Activated B cell treated with CpG ODN at 0.5 μM for 24 hours (primary cell): ENCODE measurements around the gene PARS2. TPM values are rescaled to one million over a fixed set of nuclear protein-coding genes. Genes with fewer than 3 reads are reported as not detected.

Experiments
- ATAC-seq: fragments of 200-7000 bp; cut with Tn5 transposase; one replicate; pipeline ENCODE4 v1.10.0; 2021; ENCODE audit warnings: low read depth, mild to moderate bottlenecking, moderate library complexity
- CTCF ChIA-PET: fragments of 350-600 bp; sonication (Branson Sonifier 250); formaldehyde crosslinking; loops from one replicate; lab custom pipeline; 2021; ENCODE audit warnings: antibody characterized with exemption; lab: Charles Lee
- POLR2A ChIA-PET: fragments of 350-600 bp; sonication (Branson Sonifier 250); formaldehyde crosslinking; loops from one replicate; lab custom pipeline; 2021; ENCODE audit warnings: antibody characterized with exemption; lab: Charles Lee
- DNase-seq: peaks from one replicate; pipeline ENCODE4 v3.0.0; 2022
- H3K27ac Mint-ChIP-seq: one replicate; pipeline ENCODE4 v1.8.0; 2020; ENCODE audit warnings: mixed read lengths
- H3K27me3 Mint-ChIP-seq: one replicate; pipeline ENCODE4 v1.8.0; 2021; ENCODE audit warnings: mixed read lengths
- H3K36me3 Mint-ChIP-seq: one replicate; pipeline ENCODE4 v1.8.0; 2021; ENCODE audit warnings: low read depth, mixed read lengths
- H3K4me1 Mint-ChIP-seq: one replicate; pipeline ENCODE4 v1.8.0; 2021; ENCODE audit warnings: mixed read lengths
- H3K4me3 Mint-ChIP-seq: one replicate; pipeline ENCODE4 v1.8.0; 2020; ENCODE audit warnings: mild to moderate bottlenecking, mixed read lengths
- H3K9me3 Mint-ChIP-seq: one replicate; pipeline ENCODE4 v1.8.0; 2020; ENCODE audit warnings: mixed read lengths
- intact Hi-C: fragments of 100-400 bp; cut with micrococcal nuclease; formaldehyde crosslinking; loops from one replicate; pipeline ENCODE4 v1.15.1; 2024
- total RNA-seq: library from RNA; stranded (reverse); gene quantifications from 2 replicates; pipeline ENCODE4 v1.2.3, GENCODE V29; 2022
- TF ChIP-seq, protein P1 (sequence below): fragments of 200-600 bp; IDR thresholded peaks from one replicate; pipeline ENCODE4 v1.8.0; 2022; ENCODE audit warnings: antibody characterized with exemption, mild to moderate bottlenecking

PARS2 gene
- total RNA-seq, 1 donor from 2014 or later = 4.3 TPM

DNA sequence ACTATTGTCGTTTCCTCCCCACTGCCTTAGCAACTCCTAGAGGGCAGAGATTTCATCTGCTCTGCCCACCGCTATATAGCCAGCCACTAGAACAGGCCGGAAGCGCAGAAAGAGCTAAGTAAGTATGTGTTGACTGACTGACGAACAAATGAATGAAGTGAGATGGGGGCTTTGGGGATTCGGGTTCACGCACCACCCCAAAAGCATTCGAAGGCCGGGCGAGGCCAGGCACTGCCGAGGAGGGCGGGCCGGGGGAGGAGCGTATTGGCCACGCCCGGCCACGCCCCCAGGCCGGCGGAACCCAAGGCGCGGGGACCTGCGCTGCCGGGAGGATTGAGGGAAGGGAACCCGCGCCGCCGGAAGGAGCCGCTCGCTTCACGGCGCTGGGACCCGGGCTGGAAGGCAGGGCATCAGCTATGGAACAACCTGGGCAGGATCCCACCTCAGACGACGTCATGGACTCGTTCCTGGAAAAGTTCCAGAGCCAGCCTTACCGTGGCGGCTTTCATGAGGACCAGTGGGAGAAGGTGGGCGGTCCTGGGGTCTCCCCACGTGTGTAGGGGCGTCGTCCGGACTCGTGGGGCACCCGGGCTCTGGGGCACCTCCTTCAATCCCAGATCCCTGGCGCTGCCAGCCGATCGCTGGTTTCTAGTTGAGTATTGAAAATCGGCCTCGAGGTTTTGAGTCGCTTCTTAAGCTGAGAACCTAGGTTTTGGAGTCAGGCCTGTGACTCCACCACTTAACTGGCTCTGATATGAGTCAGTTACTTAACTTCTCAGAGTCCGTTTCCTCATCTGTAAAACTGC is 48.6 kb downstream of the PARS2 start, which contains the start of gene TTC4:
TSS of gene TTC4 (plus strand) at position 369 of the 806 bp plus-strand sequence. CDS start at position 417, 48 bp downstream.
- POLR2A ChIA-PET = interaction anchor here (0.7 to 2.8 kb wide), 9 partner anchors 9 to 878 kb away, joined by 3 to 15 read pairs (median 5); partner anchors contain the start of genes IFT25, NDC1, PARS2 and SSBP3
- intact Hi-C loops = loop anchor here (1.0 to 5.0 kb wide), 9 partner anchors 49 to 1388 kb away; partner anchors contain the start of genes CYB5RL, DHCR24, IFT25 and LRP8
- Mint-ChIP-seq H3K27ac (peak within 1 kb of the TSS; percentile 83), H3K36me3 (peaks cover 27% of the 10 kb centered on the region), H3K4me1 (peaks cover 30% of the 10 kb centered on the region), H3K27me3 (no peaks in the 10 kb centered on the region), H3K4me3 (peak within 1 kb of the TSS; percentile 94), H3K9me3 (no peaks in the 10 kb centered on the region)
- DNase-seq (peak; percentile 88), ATAC-seq (peak; percentile 98)
- TF ChIP-seq, protein P1, sequence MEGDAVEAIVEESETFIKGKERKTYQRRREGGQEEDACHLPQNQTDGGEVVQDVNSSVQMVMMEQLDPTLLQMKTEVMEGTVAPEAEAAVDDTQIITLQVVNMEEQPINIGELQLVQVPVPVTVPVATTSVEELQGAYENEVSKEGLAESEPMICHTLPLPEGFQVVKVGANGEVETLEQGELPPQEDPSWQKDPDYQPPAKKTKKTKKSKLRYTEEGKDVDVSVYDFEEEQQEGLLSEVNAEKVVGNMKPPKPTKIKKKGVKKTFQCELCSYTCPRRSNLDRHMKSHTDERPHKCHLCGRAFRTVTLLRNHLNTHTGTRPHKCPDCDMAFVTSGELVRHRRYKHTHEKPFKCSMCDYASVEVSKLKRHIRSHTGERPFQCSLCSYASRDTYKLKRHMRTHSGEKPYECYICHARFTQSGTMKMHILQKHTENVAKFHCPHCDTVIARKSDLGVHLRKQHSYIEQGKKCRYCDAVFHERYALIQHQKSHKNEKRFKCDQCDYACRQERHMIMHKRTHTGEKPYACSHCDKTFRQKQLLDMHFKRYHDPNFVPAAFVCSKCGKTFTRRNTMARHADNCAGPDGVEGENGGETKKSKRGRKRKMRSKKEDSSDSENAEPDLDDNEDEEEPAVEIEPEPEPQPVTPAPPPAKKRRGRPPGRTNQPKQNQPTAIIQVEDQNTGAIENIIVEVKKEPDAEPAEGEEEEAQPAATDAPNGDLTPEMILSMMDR = no peak
- CTCF ChIA-PET = interaction anchor here (0.9 to 2.7 kb wide), 2 partner anchors 85 to 226 kb away, joined by 3 to 10 read pairs; partner anchors contain the start of gene TTC22

DNA sequence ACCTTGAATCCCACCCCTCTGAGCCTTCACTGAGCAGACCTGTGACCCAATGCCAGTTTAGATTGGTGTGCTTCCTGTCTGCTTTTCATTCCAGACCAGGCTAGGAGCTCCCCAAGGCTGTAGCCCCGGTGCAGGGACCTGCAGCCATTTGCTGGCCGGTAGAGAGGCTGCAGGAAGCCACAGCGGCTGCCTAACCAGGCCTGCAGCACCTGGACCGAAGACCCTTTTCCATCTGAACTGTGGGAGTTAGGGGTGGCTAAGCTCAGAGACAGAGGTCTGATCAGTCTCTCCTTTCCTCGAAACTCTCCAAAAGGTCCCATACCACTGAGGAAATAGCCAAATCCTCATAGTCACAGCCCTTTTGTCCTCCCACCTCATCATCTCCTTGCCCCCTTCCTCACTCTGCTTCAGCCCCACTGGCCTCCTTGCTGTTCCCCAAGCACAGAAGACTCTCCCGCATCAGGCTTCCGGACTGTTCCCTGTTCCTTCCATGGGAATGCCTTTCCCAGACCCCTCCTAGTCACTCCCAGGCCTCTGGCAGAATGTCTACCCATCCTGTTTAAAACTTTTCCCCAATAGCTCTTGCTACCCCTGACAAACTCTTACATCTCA is 49.3 kb downstream of the PARS2 start:
- Mint-ChIP-seq H3K36me3 (peaks cover 24% of the 10 kb centered on the region), H3K27ac (peak overlapping the region; percentile 83), H3K9me3 (no peaks in the 10 kb centered on the region), H3K4me3 (peak overlapping the region; percentile 94), H3K27me3 (peaks cover 3% of the 10 kb centered on the region), H3K4me1 (peaks cover 30% of the 10 kb centered on the region)
- CTCF ChIA-PET = interaction anchor here (0.6 to 2.7 kb wide), 3 partner anchors 86 to 1437 kb away, joined by 3 to 10 read pairs (median 3); partner anchors contain the start of gene TTC22
- POLR2A ChIA-PET = interaction anchor here (0.5 to 2.8 kb wide), 9 partner anchors 10 to 877 kb away, joined by 3 to 15 read pairs (median 5); partner anchors contain the start of genes IFT25, NDC1, PARS2 and SSBP3
- ATAC-seq (no peak), DNase-seq (no peak)
- intact Hi-C loops = loop anchor here (1.0 to 5.0 kb wide), 9 partner anchors 49 to 1388 kb away; partner anchors contain the start of genes CYB5RL, DHCR24, IFT25 and LRP8
- TF ChIP-seq, protein P1 = no peak

DNA sequence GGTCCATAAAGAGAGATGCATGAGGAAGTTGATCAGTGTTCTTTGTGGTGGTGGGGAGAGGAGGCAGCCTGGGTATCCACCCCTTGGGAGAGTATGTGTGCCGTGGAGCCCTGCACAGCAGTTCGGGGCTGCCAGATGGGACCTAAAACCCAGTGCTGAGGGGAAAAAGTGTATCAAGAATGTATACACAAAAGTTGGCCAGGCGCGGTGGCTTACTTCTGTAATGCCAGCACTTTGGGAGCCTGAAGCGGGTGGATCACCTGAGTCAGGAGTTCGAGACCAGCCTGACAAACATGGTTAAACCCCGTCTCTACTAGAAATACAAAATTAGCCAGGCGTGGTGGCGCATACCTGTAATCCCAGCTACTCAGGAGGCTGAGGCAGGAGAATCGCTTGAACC is 52.8 kb downstream of the PARS2 start:
- Mint-ChIP-seq H3K4me3 (no peak overlapping the region), H3K4me1 (peaks cover 15% of the 10 kb centered on the region), H3K27me3 (peaks cover 11% of the 10 kb centered on the region), H3K9me3 (no peaks in the 10 kb centered on the region), H3K27ac (no peak overlapping the region), H3K36me3 (peaks cover 8% of the 10 kb centered on the region)
- no peak for DNase-seq
- ATAC-seq = no peak
- TF ChIP-seq, protein P1 = no peak
- CTCF ChIA-PET = no interaction called here
- intact Hi-C loops = no loop called here
- POLR2A ChIA-PET = interaction anchor here (0.7 kb wide), 1 partner anchor 184 kb away, joined by 10 read pairs; no protein-coding TSS in a partner anchor

DNA sequence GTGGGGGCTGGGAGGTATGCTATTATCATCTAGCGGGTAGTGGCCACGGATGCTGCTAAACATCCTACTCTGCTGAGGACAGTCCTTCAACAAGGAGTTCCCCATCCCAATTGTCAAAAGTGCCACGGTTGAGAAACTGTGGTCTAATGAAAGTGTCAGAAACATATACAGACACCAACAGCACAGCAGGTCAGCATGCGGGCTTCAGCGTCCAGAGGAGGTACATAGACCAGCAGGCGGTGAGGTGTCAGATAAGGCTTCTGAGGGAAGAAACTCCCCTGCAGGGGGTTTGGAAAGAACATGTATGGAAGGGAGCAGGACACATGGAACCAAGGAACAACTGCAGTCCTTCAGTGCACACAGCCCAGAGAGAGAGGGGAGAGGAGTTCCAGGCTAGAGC is 53.5 kb downstream of the PARS2 start:
- ChIA-PET POLR2A (no interaction called here), CTCF (no interaction called here)
- DNase-seq (no peak), ATAC-seq (no peak)
- Mint-ChIP-seq H3K27ac (no peak overlapping the region), H3K36me3 (peaks cover 2% of the 10 kb centered on the region), H3K4me1 (peaks cover 10% of the 10 kb centered on the region), H3K4me3 (no peak overlapping the region), H3K9me3 (no peaks in the 10 kb centered on the region), H3K27me3 (peaks cover 11% of the 10 kb centered on the region)
- intact Hi-C loops = no loop called here
- TF ChIP-seq, protein P1 = no peak
